KMS-11 (cell line): ENCODE data around the gene PPP2R3A.
"Not testable (repeated sequence)": the region's sequence is repeated elsewhere in the genome, so short reads cannot be mapped to it uniquely, and the experiment has no call there.

Experiments used
- H2AFZ ChIP-seq: fragments of 200-600 bp; sonication (generic); 2 replicates; pipeline ENCODE4 v1.6.1; 2016; ENCODE audit warnings: antibody characterized with exemption, mixed run types, low read depth
- H3K27ac ChIP-seq: fragments of 200-600 bp; sonication (generic); 2 replicates; pipeline ENCODE4 v1.6.1; 2016; ENCODE audit warnings: mild to moderate bottlenecking, mixed run types
- H3K27me3 ChIP-seq: fragments of 200-600 bp; sonication (generic); 2 replicates; pipeline ENCODE4 v1.6.1; 2017; ENCODE audit warnings: mild to moderate bottlenecking, low read depth, mixed run types, moderate library complexity; ENCODE audit not compliant: insufficient read depth
- H3K36me3 ChIP-seq: fragments of 200-600 bp; sonication (generic); 2 replicates; pipeline ENCODE4 v1.6.1; 2017; ENCODE audit warnings: mild to moderate bottlenecking, mixed run types; ENCODE audit not compliant: insufficient read depth
- H3K4me1 ChIP-seq: fragments of 200-600 bp; sonication (generic); 2 replicates; pipeline ENCODE4 v1.6.1; 2016; ENCODE audit warnings: mild to moderate bottlenecking, low read depth, mixed run types; ENCODE audit not compliant: poor library complexity, severe bottlenecking
- H3K4me2 ChIP-seq: fragments of 200-600 bp; sonication (generic); 2 replicates; pipeline ENCODE4 v1.7.0; 2016; ENCODE audit warnings: mild to moderate bottlenecking, mixed run types
- H3K4me3 ChIP-seq: fragments of 200-600 bp; sonication (generic); IDR thresholded peaks from 2 replicates; pipeline ENCODE4 v1.6.1; 2017; ENCODE audit warnings: low read depth, low read length, mixed read lengths; ENCODE audit not compliant: insufficient read depth
- H3K79me2 ChIP-seq: fragments of 200-600 bp; sonication (generic); 2 replicates; pipeline ENCODE4 v1.6.1; 2016; ENCODE audit warnings: low read depth, mixed run types; ENCODE audit not compliant: insufficient read depth
- H3K9ac ChIP-seq: fragments of 200-600 bp; sonication (generic); 2 replicates; pipeline ENCODE4 v1.6.1; 2016; ENCODE audit warnings: mild to moderate bottlenecking, mixed run types
- H4K20me1 ChIP-seq: fragments of 200-600 bp; sonication (generic); 2 replicates; pipeline ENCODE4 v1.6.1; 2016; ENCODE audit warnings: mild to moderate bottlenecking, mixed run types; ENCODE audit not compliant: insufficient read depth
- TF ChIP-seq, protein P1 (sequence below): fragments of 200-600 bp; sonication (generic); conservative IDR thresholded peaks from 2 replicates; pipeline ENCODE4 v1.6.1; 2017; ENCODE audit warnings: low read depth, mild to moderate bottlenecking, antibody characterized with exemption, low read length, moderate library complexity, mixed read lengths

PPP2R3A gene

DNA sequence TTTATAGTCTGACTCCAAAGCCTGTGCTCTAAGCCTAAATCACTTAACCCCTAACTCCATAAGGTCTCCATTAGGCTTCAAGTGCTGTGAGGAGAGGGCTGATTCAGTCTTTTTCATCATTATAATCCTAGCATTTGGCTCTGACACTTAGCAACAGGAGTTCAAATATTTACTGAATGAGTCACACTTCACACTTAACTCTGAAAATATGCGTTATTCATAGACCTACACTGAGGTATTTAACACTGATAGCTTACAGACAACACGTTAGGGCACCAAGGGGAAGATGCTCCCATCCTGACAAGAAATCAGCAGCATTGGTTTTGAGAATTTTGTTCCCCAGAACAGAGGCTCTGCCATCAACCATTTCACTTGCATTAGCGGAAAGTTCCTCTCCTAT is 177.1 kb downstream of the PPP2R3A start:
- no peak overlapping the region for H3K9ac ChIP-seq
- TF ChIP-seq, protein P1, sequence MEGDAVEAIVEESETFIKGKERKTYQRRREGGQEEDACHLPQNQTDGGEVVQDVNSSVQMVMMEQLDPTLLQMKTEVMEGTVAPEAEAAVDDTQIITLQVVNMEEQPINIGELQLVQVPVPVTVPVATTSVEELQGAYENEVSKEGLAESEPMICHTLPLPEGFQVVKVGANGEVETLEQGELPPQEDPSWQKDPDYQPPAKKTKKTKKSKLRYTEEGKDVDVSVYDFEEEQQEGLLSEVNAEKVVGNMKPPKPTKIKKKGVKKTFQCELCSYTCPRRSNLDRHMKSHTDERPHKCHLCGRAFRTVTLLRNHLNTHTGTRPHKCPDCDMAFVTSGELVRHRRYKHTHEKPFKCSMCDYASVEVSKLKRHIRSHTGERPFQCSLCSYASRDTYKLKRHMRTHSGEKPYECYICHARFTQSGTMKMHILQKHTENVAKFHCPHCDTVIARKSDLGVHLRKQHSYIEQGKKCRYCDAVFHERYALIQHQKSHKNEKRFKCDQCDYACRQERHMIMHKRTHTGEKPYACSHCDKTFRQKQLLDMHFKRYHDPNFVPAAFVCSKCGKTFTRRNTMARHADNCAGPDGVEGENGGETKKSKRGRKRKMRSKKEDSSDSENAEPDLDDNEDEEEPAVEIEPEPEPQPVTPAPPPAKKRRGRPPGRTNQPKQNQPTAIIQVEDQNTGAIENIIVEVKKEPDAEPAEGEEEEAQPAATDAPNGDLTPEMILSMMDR, result no peak

DNA sequence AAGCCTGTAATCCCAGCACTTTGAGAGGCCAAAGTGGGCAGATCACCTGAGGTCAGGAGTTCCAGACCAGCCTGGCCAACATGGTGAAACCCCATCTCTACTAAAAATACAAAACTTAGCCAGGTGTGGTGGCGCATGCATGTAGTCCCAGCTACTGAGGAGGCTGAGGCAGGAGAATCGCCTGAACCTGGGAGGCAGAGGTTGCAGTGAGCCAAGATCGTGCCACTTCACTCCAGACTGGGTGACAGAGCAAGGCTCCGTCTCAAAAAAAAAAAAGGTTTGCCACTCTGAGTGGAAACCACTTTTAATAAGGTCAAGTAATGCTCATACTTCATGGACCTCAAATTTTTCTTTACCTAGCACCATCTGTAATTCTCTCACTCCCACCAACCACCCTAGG is 178.9 kb downstream of the PPP2R3A start:
- not testable (repeated sequence) for H3K27ac ChIP-seq, H3K4me2 ChIP-seq, H3K4me3 ChIP-seq, H3K9ac ChIP-seq, H3K4me1 ChIP-seq, H3K36me3 ChIP-seq, H2AFZ ChIP-seq, H3K27me3 ChIP-seq
- Histone ChIP-seq H3K79me2 (peaks cover 24% of the 10 kb centered on the region; the same call in 1 of the 2 replicates), H4K20me1 (peaks cover 15% of the 10 kb centered on the region)

More for the DNA sequence above, 177.1 kb downstream of the PPP2R3A start:
- no peaks in the 10 kb centered on the region for H3K4me1 ChIP-seq
- H2AFZ ChIP-seq, result no peak overlapping the region
- no peak overlapping the region for H3K27ac ChIP-seq
- H3K4me3 ChIP-seq, result no peak overlapping the region
- H3K4me2 ChIP-seq, result no peak overlapping the region
- H3K79me2 ChIP-seq, result peaks cover 8% of the 10 kb centered on the region; the same call in 1 of the 2 replicates
- no peaks in the 10 kb centered on the region for H3K27me3 ChIP-seq
- no peaks in the 10 kb centered on the region for H3K36me3 ChIP-seq
- peaks cover 4% of the 10 kb centered on the region for H4K20me1 ChIP-seq

DNA sequence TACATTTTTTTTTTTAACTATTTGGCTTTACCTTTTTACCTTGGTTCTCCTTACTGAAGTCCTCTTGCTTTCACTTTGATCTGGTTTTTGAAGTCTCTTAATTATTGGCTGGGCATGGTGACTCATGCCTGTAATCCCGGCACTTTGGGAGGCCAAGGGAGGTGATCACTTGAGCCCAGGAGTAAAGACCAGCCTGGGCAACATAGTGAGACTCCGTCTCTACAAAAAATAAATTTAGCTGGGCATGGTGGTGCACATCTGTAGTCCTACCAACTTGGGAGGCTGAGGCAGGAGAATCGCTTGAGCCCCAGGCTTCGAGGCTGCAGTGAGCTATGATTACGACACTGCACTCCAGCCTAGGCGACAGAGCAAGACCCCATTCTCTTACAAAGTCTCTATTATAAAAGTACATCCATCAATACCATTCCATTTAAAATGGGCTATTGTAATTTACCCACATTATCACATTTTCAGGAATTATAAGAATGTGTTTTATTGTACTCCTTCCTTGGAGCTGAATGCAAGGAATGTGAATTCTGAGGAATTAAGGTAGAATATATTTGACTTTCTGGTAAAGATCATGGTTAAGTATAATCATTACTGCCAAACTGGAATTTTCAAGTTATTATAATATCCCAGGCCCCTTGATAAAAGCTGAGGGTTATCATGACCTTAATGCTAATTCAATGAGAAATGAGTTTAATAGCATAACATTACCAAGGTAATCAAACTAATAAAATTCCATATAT is 181.6 kb downstream of the PPP2R3A start:
- Histone ChIP-seq H3K4me1 (no peaks in the 10 kb centered on the region), H3K4me2 (no peak overlapping the region), H3K4me3 (no peak overlapping the region), H2AFZ (no peak overlapping the region), H4K20me1 (peaks cover 27% of the 10 kb centered on the region), H3K79me2 (peaks cover 50% of the 10 kb centered on the region; the same call in 1 of the 2 replicates), H3K9ac (no peak overlapping the region), H3K36me3 (peaks cover 6% of the 10 kb centered on the region; the same call in 1 of the 2 replicates), H3K27me3 (no peaks in the 10 kb centered on the region), H3K27ac (no peak overlapping the region)
- TF ChIP-seq, protein P1, result no peak

DNA sequence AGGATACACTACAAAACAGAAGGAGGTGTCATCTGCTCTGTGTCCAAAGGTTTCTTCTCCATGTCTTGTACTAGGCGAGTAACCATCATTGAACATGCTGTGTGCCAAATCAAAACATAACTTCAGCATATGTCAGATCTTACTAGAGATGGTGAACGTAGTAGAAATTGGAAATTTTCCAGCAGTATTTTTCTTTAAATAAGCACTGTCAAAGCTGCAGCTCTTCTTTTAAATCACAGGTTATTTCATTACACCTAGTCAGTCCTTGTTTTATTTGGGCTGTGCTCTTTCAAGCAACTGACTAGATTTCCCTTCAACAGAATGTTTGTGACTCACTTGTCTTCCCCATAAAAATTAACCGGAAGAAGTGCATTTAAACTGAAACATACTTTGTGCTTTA is 184.1 kb downstream of the PPP2R3A start:
- TF ChIP-seq, protein P1, result no peak
- no peak overlapping the region for H3K4me3 ChIP-seq
- H3K27ac ChIP-seq, result no peak overlapping the region
- H3K27me3 ChIP-seq, result no peaks in the 10 kb centered on the region
- H3K4me2 ChIP-seq, result no peak overlapping the region
- H4K20me1 ChIP-seq, result peaks cover 44% of the 10 kb centered on the region
- H2AFZ ChIP-seq, result no peak overlapping the region
- peaks cover 6% of the 10 kb centered on the region; the same call in 1 of the 2 replicates for H3K36me3 ChIP-seq
- H3K9ac ChIP-seq, result no peak overlapping the region
- H3K4me1 ChIP-seq, result peaks cover 2% of the 10 kb centered on the region
- H3K79me2 ChIP-seq, result peaks cover 76% of the 10 kb centered on the region

DNA sequence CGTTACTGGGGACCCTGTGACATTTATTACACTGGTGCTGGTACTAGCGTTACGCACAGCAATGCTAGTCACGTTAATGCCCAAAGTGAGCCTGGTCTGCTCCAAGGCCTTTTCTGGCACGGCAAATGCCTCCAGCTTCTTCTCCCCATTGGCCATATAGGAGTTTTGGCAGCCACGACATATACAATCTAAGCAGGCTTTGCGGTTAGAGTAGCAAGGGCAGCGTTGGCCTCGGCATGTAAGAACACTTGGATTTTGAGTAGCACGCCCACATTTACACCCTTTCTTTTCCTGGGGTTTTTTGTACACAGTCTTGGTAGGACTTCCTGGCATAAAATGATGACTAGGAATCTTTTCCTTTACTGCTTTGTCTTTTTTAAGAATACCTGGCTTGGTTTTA is 185.7 kb downstream of the PPP2R3A start:
- TF ChIP-seq, protein P1, result no peak
- Histone ChIP-seq H3K4me2 (no peak overlapping the region), H4K20me1 (peaks cover 59% of the 10 kb centered on the region), H3K36me3 (peaks cover 6% of the 10 kb centered on the region; the same call in 1 of the 2 replicates), H2AFZ (no peak overlapping the region), H3K79me2 (peaks cover 91% of the 10 kb centered on the region), H3K27me3 (no peaks in the 10 kb centered on the region), H3K27ac (no peak overlapping the region), H3K4me1 (peaks cover 8% of the 10 kb centered on the region), H3K9ac (no peak overlapping the region), H3K4me3 (no peak overlapping the region)
